GM23248 (cell line): ENCODE data around the gene HSD11B2. TPM values are rescaled to one million over a fixed set of nuclear protein-coding genes. Genes with fewer than 3 reads are reported as not detected.

Experiments used
- DNase-seq: peaks from one replicate; pipeline ENCODE4 v3.0.0-alpha.2; 2015
- H2AFZ ChIP-seq: fragments of 200-600 bp; sonication (generic); 2 replicates; pipeline ENCODE4 v1.6.1; 2016; ENCODE audit warnings: antibody characterized with exemption
- H3F3A ChIP-seq: fragments of 200-600 bp; sonication (generic); 2 replicates; pipeline ENCODE4 v1.6.1; 2016; ENCODE audit warnings: mild to moderate bottlenecking, antibody characterized with exemption, mixed run types; ENCODE audit not compliant: insufficient read depth
- H3K27ac ChIP-seq: fragments of 200-600 bp; sonication (generic); 2 replicates; pipeline ENCODE4 v1.5.1; 2016; ENCODE audit warnings: mild to moderate bottlenecking
- H3K27me3 ChIP-seq: fragments of 200-600 bp; sonication (generic); replicated peaks from 2 replicates; pipeline ENCODE4 v1.6.1; 2016; ENCODE audit warnings: mild to moderate bottlenecking; ENCODE audit not compliant: insufficient read depth
- H3K36me3 ChIP-seq: fragments of 200-600 bp; sonication (generic); 2 replicates; pipeline ENCODE4 v1.6.1; 2016; ENCODE audit warnings: low read depth, mild to moderate bottlenecking
- H3K4me1 ChIP-seq: fragments of 200-600 bp; sonication (generic); 2 replicates; pipeline ENCODE4 v1.6.1; 2016; ENCODE audit warnings: mild to moderate bottlenecking; ENCODE audit not compliant: insufficient read depth
- H3K4me2 ChIP-seq: fragments of 200-600 bp; sonication (generic); one replicate; pipeline ENCODE4 v1.6.1; 2016; ENCODE audit warnings: mild to moderate bottlenecking; ENCODE audit not compliant: unreplicated experiment
- H3K4me3 ChIP-seq: fragments of 200-600 bp; sonication (generic); 2 replicates; pipeline ENCODE4 v1.5.1; 2016; ENCODE audit warnings: mild to moderate bottlenecking
- H3K79me2 ChIP-seq: fragments of 200-600 bp; sonication (generic); 2 replicates; pipeline ENCODE4 v1.6.1; 2016; ENCODE audit warnings: mild to moderate bottlenecking; ENCODE audit not compliant: insufficient read depth
- H3K9ac ChIP-seq: fragments of 200-600 bp; sonication (generic); 2 replicates; pipeline ENCODE4 v1.6.1; 2016; ENCODE audit warnings: mild to moderate bottlenecking
- H3K9me2 ChIP-seq: fragments of 200-600 bp; sonication (generic); 2 replicates; pipeline ENCODE4 v1.6.1; 2016; ENCODE audit warnings: mixed run types, mild to moderate bottlenecking, moderate library complexity; ENCODE audit not compliant: insufficient read depth
- H3K9me3 ChIP-seq: fragments of 200-600 bp; sonication (generic); one replicate; pipeline ENCODE4 v1.6.1; 2017; ENCODE audit warnings: low read depth
- H4K20me1 ChIP-seq: fragments of 200-600 bp; sonication (generic); 2 replicates; pipeline ENCODE4 v1.6.0; 2016; ENCODE audit not compliant: insufficient read depth
- EZH2 ChIP-seq: fragments of 200-600 bp; sonication (generic); IDR thresholded peaks from 2 replicates; pipeline ENCODE4 v1.6.1; 2018; ENCODE audit warnings: antibody characterized with exemption, mild to moderate bottlenecking; ENCODE audit not compliant: insufficient read depth, poor library complexity, severe bottlenecking
- EZH2phosphoT487 ChIP-seq: fragments of 200-600 bp; sonication (generic); IDR thresholded peaks from 2 replicates; pipeline ENCODE4 v1.6.1; 2018; ENCODE audit warnings: antibody characterized with exemption, moderate library complexity, mild to moderate bottlenecking, low read depth; ENCODE audit not compliant: insufficient read depth
- WGBS, 2 experiments: methylation state at CpG; one replicate each; pipeline ENCODE4 v1.1.6; 2015 to 2017; ENCODE audit warnings: low lambda C conversion rate in 2 of 2, low coverage in 1 of 2; ENCODE audit errors: missing lambda C conversion rate in 2 of 2; 5-methylcytosine and 5-hydroxymethylcytosine counted together
- in situ Hi-C: fragments of 300-500 bp; cut with MboI; formaldehyde crosslinking; loops from 2 replicates; pipeline ENCODE4 v1.15.0; 2020
- polyA plus RNA-seq: library from polyadenylated mRNA; unstranded; fragments of >200 nt; fragmentation: Nextera tagmentation; extraction: Ambion mirVana; gene quantifications from 2 replicates; pipeline ENCODE4 v1.2.1, GENCODE V29; 2016
- total RNA-seq: library from RNA; depleted of rRNA; stranded (reverse); fragments of >200 nt; shearing (Covaris generic); gene quantifications from 2 replicates; pipeline ENCODE4 v1.2.3, GENCODE V29; 2014

The HSD11B2 gene
- total and polyA plus RNA-seq, 2 experiments from 2014 or later: 0.36 TPM; not detected in 1

- H3K27me3 ChIP-seq: no peaks in the 10 kb centered on the region
- no peak overlapping the region for H2AFZ ChIP-seq
- DNase-seq: no peak
- no peaks in the 10 kb centered on the region for H3K79me2 ChIP-seq
- 0 out of 2 replicates have a peak, but pooled peaks cover 7% of the 10 kb centered on the region for H3K4me1 ChIP-seq
- no peaks in the 10 kb centered on the region for H3K36me3 ChIP-seq
- H3F3A ChIP-seq: no peaks in the 10 kb centered on the region
- no peak for TF ChIP-seq EZH2phosphoT487
- TF ChIP-seq EZH2: no peak
- no peaks in the 10 kb centered on the region for H4K20me1 ChIP-seq
- in situ Hi-C loops: no loop called here
- H3K9me3 ChIP-seq: no peaks in the 10 kb centered on the region
- no peak overlapping the region for H3K4me3 ChIP-seq
- H3K9ac ChIP-seq: no peak overlapping the region
- H3K4me2 ChIP-seq: no peak overlapping the region
- WGBS, 2 experiments: 62 to 69% methylated on average over 8 of the region's 8 CpGs
- H3K9me2 ChIP-seq: no peaks in the 10 kb centered on the region
- H3K27ac ChIP-seq: no peak overlapping the region
Observed at GRCh38 chr16:67387479-67388079, 43.3 kb upstream of the HSD11B2 start.

- Histone ChIP-seq H3K4me2 (no peak overlapping the region), H3K4me3 (no peak overlapping the region), H4K20me1 (no peaks in the 10 kb centered on the region), H3K4me1 (0 out of 2 replicates have a peak, but pooled peaks cover 7% of the 10 kb centered on the region), H2AFZ (no peak overlapping the region), H3F3A (no peaks in the 10 kb centered on the region), H3K9me3 (no peaks in the 10 kb centered on the region), H3K27me3 (no peaks in the 10 kb centered on the region), H3K27ac (no peak overlapping the region), H3K9me2 (no peaks in the 10 kb centered on the region), H3K79me2 (no peaks in the 10 kb centered on the region), H3K9ac (no peak overlapping the region), H3K36me3 (no peaks in the 10 kb centered on the region)
- TF ChIP-seq EZH2 (no peak), EZH2phosphoT487 (no peak)
- in situ Hi-C loops: no loop called here
- DNase-seq: no peak
- 86% methylated on average over 8 of the region's 8 CpGs for WGBS, 2 experiments
Observed at GRCh38 chr16:67388191-67388590, 42.7 kb upstream of the HSD11B2 start.

DNA sequence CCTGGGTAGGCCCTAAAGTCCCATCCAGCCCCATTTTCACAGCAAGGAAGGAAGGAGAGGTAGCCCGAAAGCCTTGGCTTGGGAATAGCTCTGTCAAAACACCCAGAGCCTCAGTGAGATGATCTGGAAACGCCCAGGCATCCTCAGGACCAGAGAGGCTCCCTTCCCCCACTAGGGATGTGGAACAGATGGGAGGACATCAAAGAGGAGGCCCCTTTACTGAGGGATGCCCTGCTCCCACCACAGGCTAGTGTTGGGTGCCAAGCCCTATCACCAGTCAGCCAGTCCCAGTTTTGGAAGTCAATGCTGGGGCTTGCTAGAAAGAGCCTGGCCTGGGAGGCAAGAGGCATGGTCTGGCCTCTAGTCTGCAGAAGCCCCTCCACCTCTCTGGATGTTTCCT, 42.3 kb upstream of the HSD11B2 start:
- Histone ChIP-seq H3K4me3 (no peak overlapping the region), H3F3A (no peaks in the 10 kb centered on the region), H3K4me2 (no peak overlapping the region), H3K27ac (no peak overlapping the region), H3K9ac (no peak overlapping the region), H2AFZ (no peak overlapping the region), H3K79me2 (no peaks in the 10 kb centered on the region), H3K27me3 (no peaks in the 10 kb centered on the region), H3K9me2 (no peaks in the 10 kb centered on the region), H4K20me1 (no peaks in the 10 kb centered on the region), H3K9me3 (no peaks in the 10 kb centered on the region), H3K4me1 (0 out of 2 replicates have a peak, but pooled peaks cover 7% of the 10 kb centered on the region), H3K36me3 (no peaks in the 10 kb centered on the region)
- TF ChIP-seq EZH2 (no peak), EZH2phosphoT487 (no peak)
- DNase-seq: no peak
- 86 to 100% methylated on average over 2 of the region's 2 CpGs for WGBS, 2 experiments
- in situ Hi-C loops: no loop called here

DNA sequence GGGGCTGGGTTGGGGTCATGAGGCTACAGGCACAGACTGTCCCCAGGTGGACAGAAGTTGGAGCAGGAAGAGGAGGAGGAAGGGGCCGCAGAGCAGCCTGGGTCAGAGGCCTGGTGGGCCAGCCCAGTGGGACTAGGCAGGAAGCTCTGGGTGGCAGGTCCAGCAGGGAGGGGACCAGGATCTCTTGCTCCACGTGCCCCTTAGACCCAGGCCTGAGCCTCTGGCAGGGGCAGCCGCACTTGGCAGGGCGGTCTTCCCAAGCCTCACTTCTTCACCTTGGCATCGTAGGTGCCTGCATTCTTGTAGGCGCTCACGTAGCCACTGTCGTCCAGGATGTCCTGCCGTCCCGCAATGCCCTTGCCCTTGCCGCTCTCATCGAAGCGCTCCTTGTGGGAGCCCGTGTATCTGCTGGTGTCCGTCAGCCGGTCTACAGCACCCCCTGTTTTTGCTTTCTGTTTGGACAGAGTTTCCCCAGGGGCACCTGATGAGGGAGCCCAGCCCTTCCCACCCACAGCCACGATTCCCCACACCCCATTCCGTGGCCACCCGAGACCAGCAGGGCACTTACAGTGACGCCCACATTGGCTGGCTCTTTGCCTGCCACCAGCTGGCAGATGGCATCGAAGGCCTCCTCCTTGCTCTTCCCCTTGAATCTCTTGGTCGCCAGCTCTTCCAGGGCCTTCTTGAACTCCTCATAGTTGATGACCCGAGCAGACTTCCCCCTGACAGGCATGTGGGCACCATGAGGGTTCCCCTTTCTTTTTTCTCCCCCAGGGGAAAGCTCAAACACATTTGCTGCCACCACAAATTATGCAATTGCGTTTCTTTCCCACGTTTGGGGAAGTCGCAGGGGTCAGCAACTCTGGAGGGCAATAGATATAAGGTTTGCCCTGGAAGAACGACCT, 40.8 kb upstream of the HSD11B2 start:
- no peaks in the 10 kb centered on the region for H4K20me1 ChIP-seq
- TF ChIP-seq EZH2: no peak
- TF ChIP-seq EZH2phosphoT487: no peak
- H3K79me2 ChIP-seq: no peaks in the 10 kb centered on the region
- H2AFZ ChIP-seq: no peak overlapping the region
- no peak overlapping the region for H3K4me3 ChIP-seq
- no peak overlapping the region for H3K9ac ChIP-seq
- in situ Hi-C loops: no loop called here
- no peak overlapping the region for H3K4me2 ChIP-seq
- H3K27ac ChIP-seq: no peak overlapping the region
- DNase-seq: no peak
- no peaks in the 10 kb centered on the region for H3K27me3 ChIP-seq
- WGBS, 2 experiments: 85 to 86% methylated on average over 26 to 27 of the region's 27 CpGs
- H3K4me1 ChIP-seq: 0 out of 2 replicates have a peak, but pooled peaks cover 2% of the 10 kb centered on the region
- no peaks in the 10 kb centered on the region for H3K9me3 ChIP-seq
- H3F3A ChIP-seq: no peaks in the 10 kb centered on the region
- H3K9me2 ChIP-seq: no peaks in the 10 kb centered on the region
- H3K36me3 ChIP-seq: no peaks in the 10 kb centered on the region
